Loucy (cell line): ENCODE results near the gene LGALS14.

Experiments used
- CTCF ChIP-seq: fragments of 200-600 bp; sonication (generic); conservative IDR thresholded peaks from 2 replicates; pipeline ENCODE4 v1.5.1; 2014; ENCODE audit warnings: mild to moderate bottlenecking, antibody characterized with exemption, low read length
- EZH2phosphoT487 ChIP-seq: fragments of 200-600 bp; IDR thresholded peaks from 2 replicates; pipeline ENCODE4 v1.6.1; 2018; ENCODE audit warnings: antibody characterized with exemption, mild to moderate bottlenecking, moderate library complexity, borderline replicate concordance

- no peak for TF ChIP-seq CTCF
- TF ChIP-seq EZH2phosphoT487, result no peak
Observed at GRCh38 chr19:39655613-39656012, 48.7 kb upstream of the LGALS14 start, which contains the start of gene LGALS16.
